ENCODE measurements around the gene TPD52L1. TPM values are rescaled to one million over a fixed set of nuclear protein-coding genes. Genes with fewer than 3 reads are reported as not detected.

TPD52L1 gene
- total and polyA plus RNA-seq, 2 of the 4 experiments (the other 2 are of a cell fraction) = 10.2 to 13.5 TPM

DNA sequence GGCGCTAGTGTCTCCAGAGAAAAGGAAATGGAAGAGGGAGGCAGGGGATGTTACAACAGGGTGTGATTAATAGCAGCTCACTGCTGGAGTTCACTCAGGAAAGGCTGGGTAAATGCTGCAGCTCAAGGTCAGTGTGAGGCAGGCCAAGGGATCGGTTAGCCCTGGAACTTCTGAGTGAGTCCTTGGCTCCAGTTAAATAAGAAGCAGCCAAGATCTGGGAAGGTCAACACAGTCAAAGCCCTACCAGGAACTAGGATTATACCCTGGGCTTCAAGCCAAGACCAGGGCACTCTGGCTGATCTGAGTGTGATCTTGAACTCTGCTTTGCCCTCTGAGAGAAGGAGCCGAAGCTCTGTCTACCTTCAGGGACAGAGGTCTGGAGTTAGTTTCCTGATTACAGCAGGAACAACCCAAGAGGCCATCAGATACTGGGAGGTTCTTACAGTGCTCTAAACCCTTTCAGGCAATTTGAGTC, 44.3 kb downstream of the TPD52L1 start:
- BruUV-seq (replicated peaks) = no TSS peak
- in situ Hi-C loops (cut with MboI; ENCODE audit: low sequenced_read_pairs) (no loop called here), dilution Hi-C loops (cut with HindIII; ENCODE audit: low sequenced_read_pairs, unreplicated experiment) (no loop called here), intact Hi-C loops (cut with micrococcal nuclease) (no loop called here)
- H2BK20ac ChIP-seq (ENCODE audit: low read depth, low read length) = peak overlapping the region; percentile 55; the same call in 1 of the 2 replicates
- H4K8ac ChIP-seq (ENCODE audit: low read depth in 2 of 2, low read length in 2 of 2) = no peak overlapping the region
- H3K79me1 ChIP-seq (ENCODE audit: low read depth in 1 of 2, low read length in 2 of 2) = no peaks in the 10 kb centered on the region
- H3K27me3 ChIP-seq (ENCODE audit: control insufficient read depth, insufficient read depth, low read length) = no peaks in the 10 kb centered on the region
- peaks cover 12% of the 10 kb centered on the region for H3K4me1 ChIP-seq (ENCODE audit: control insufficient read depth, insufficient read depth, low read length)
- H2BK5ac ChIP-seq (ENCODE audit: low read depth, low read length, poor library complexity, severe bottlenecking) = no peak overlapping the region
- no peaks in the 10 kb centered on the region for H3K36me3 ChIP-seq (ENCODE audit: control insufficient read depth, insufficient read depth, low read length)
- H3K23ac ChIP-seq (ENCODE audit: low read depth, low read length) = no peak overlapping the region
- TF ChIP-seq MAZ (IDR thresholded peaks at IDR 0.05; ENCODE audit: borderline replicate concordance, low read depth, low read length) (no peak), NFE2L2 (IDR thresholded peaks at IDR 0.05; ENCODE audit: low read depth, low read length) (no peak), RAD21 (IDR thresholded peaks at IDR 0.05; ENCODE audit: low read length) (no peak), CHD1 (IDR thresholded peaks at IDR 0.05; ENCODE audit: low read depth, low read length) (no peak)
- TF ChIP-seq, protein P1, sequence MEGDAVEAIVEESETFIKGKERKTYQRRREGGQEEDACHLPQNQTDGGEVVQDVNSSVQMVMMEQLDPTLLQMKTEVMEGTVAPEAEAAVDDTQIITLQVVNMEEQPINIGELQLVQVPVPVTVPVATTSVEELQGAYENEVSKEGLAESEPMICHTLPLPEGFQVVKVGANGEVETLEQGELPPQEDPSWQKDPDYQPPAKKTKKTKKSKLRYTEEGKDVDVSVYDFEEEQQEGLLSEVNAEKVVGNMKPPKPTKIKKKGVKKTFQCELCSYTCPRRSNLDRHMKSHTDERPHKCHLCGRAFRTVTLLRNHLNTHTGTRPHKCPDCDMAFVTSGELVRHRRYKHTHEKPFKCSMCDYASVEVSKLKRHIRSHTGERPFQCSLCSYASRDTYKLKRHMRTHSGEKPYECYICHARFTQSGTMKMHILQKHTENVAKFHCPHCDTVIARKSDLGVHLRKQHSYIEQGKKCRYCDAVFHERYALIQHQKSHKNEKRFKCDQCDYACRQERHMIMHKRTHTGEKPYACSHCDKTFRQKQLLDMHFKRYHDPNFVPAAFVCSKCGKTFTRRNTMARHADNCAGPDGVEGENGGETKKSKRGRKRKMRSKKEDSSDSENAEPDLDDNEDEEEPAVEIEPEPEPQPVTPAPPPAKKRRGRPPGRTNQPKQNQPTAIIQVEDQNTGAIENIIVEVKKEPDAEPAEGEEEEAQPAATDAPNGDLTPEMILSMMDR (conservative IDR thresholded peaks at IDR 0.05; ENCODE audit: low read depth, low read length) = no peak
- H2AK9ac ChIP-seq (replicated peaks; ENCODE audit: low read depth, low read length, poor library complexity) = no peak overlapping the region
- H3K4me3 ChIP-seq (ENCODE audit: insufficient read depth, low read depth, low read length) = no peak overlapping the region
- H3K18ac ChIP-seq (ENCODE audit: low read depth, low read length) = peak overlapping the region; percentile 61; the same call in 1 of the 2 replicates
- ChIA-PET CTCF (interaction anchor here (1.1 kb wide), 1 partner anchor 19 kb away, joined by 3 read pairs; no protein-coding TSS in a partner anchor), POLR2A (ENCODE audit: unreplicated experiment) (no interaction called here)
- DNase-seq = peak; percentile 31
- H2BK120ac ChIP-seq (ENCODE audit: low read depth, low read length) = no peak overlapping the region
- H2AFZ ChIP-seq (replicated peaks; ENCODE audit: low read length, poor library complexity) = peak overlapping the region; percentile 63
- H4K91ac ChIP-seq (ENCODE audit: insufficient read depth, low read depth, low read length) = peak overlapping the region; percentile 18; the same call in 1 of the 2 replicates
- 100% methylated on average over 1 of the region's 3 CpGs; no CpG with 5 or more reads in 1 of the 2 experiments for WGBS, 2 experiments (ENCODE audit: extremely low coverage in 2 of 2, insufficient read length in 1 of 2)
- H3K4me2 ChIP-seq (ENCODE audit: low read depth, low read length) = no peak overlapping the region; the same call in 1 of the 2 replicates
- H3K9ac ChIP-seq (ENCODE audit: low read depth, low read length) = no peak overlapping the region
- H3K14ac ChIP-seq (replicated peaks; ENCODE audit: low read depth, low read length) = peak overlapping the region; percentile 71
- H4K5ac ChIP-seq (ENCODE audit: low read depth, low read length) = peak overlapping the region; percentile 67
- no peaks in the 10 kb centered on the region for H4K20me1 ChIP-seq (ENCODE audit: insufficient read depth, low read length)
- no peaks in the 10 kb centered on the region for H3K9me3 ChIP-seq (ENCODE audit: control insufficient read depth, insufficient read depth, low read length)
- H2AK5ac ChIP-seq (ENCODE audit: low read depth, low read length) = no peak overlapping the region; the same call in 1 of the 2 replicates
- H3K27ac ChIP-seq (ENCODE audit: insufficient read depth, low read length) = no peak overlapping the region
- H2BK15ac ChIP-seq (ENCODE audit: low read depth, low read length) = peak overlapping the region; percentile 51; the same call in 2 of the 3 replicates
- H3K4ac ChIP-seq (ENCODE audit: low read depth, low read length) = peak overlapping the region; percentile 25; the same call in 1 of the 2 replicates
- no peak overlapping the region for H3K56ac ChIP-seq (ENCODE audit: extremely low read depth, insufficient read depth, low read length)
- H3K9me1 ChIP-seq (ENCODE audit: insufficient read depth, low read length) = peaks cover 6% of the 10 kb centered on the region; the same call in 1 of the 2 replicates
- peak; percentile 24 for ATAC-seq (ENCODE audit: low read depth)

All from IMR-90 (cell line).